ENCODE measurements around the gene OR52N5.
A peak's percentile ranks its signal among the peaks of the same experiment; 100 is the strongest.

OR52N5 gene

GRCh38 chr11:5783255-5783654 lies at the start of gene OR52N5:
Gene OR52N5, minus strand, starts transcription at chr11:5783355. Its CDS starts 4,721 bp downstream, at chr11:5778634.
- no peak for DNase-seq

GRCh38 chr11:5831196-5831829 lies 48.2 kb upstream of the OR52N5 start:
- DNase-seq = no peak

- no peak for DNase-seq
These were observed 35.2 kb upstream of the OR52N5 start for GRCh38 chr11:5818245-5818886.

- DNase-seq = no peak
These were observed 32.4 kb upstream of the OR52N5 start for GRCh38 chr11:5815534-5815933.

- DNase-seq = no peak
These were observed 27.0 kb upstream of the OR52N5 start for GRCh38 chr11:5809905-5810795.

GRCh38 chr11:5809122-5809519 lies 26.0 kb upstream of the OR52N5 start:
- DNase-seq = peak; percentile 3

GRCh38 chr11:5808500-5809121 lies 25.5 kb upstream of the OR52N5 start, which contains the start of gene OR52N2:
Gene OR52N2, plus strand, starts transcription at chr11:5808924. Its CDS starts 11,412 bp downstream, at chr11:5820336.
- peak; percentile 79 for DNase-seq

GRCh38 chr11:5807580-5807979 lies 24.4 kb upstream of the OR52N5 start:
- DNase-seq = no peak

GRCh38 chr11:5803982-5804381 lies 20.8 kb upstream of the OR52N5 start:
- DNase-seq = no peak

- no peak for DNase-seq
These were observed 13.4 kb upstream of the OR52N5 start for GRCh38 chr11:5796541-5796940.

- no peak for DNase-seq
These were observed 8.0 kb upstream of the OR52N5 start, which contains the start of gene OR52N1 for GRCh38 chr11:5791165-5791564. Gene OR52N1, minus strand, starts transcription at chr11:5791265. Its CDS starts 2,449 bp downstream, at chr11:5788816.

- DNase-seq = no peak
These were observed 16.1 kb downstream of the OR52N5 start for GRCh38 chr11:5767056-5767455.

GRCh38 chr11:5753943-5754342 lies 29.2 kb downstream of the OR52N5 start, which contains the start of gene OR52N4:
Gene OR52N4, plus strand, starts transcription at chr11:5754243. Its CDS starts 498 bp downstream, at chr11:5754741.
- no peak for DNase-seq

- DNase-seq = no peak
These were observed 33.3 kb downstream of the OR52N5 start for GRCh38 chr11:5749836-5750235.

GRCh38 chr11:5746614-5747013 lies 36.5 kb downstream of the OR52N5 start:
- DNase-seq = no peak

- DNase-seq = no peak
These were observed 44.7 kb downstream of the OR52N5 start for GRCh38 chr11:5738431-5738830.

GRCh38 chr11:5737670-5738392 lies 45.3 kb downstream of the OR52N5 start:
- DNase-seq = no peak

GRCh38 chr11:5737091-5737490 lies 46.1 kb downstream of the OR52N5 start:
- DNase-seq = no peak

GRCh38 chr11:5736396-5736795 lies 46.8 kb downstream of the OR52N5 start, which contains the start of gene OR56B1:
Gene OR56B1, plus strand, starts transcription at chr11:5736448. Its CDS starts 69 bp downstream, at chr11:5736517.
- DNase-seq = no peak

- no peak for DNase-seq
These were observed 55.5 kb downstream of the OR52N5 start for GRCh38 chr11:5727691-5728090.

- no peak for DNase-seq
These were observed 56.8 kb downstream of the OR52N5 start for GRCh38 chr11:5726351-5726750.

Measured in CD4-positive, alpha-beta T cell treated with Interleukin-17A for 4 hours (primary cell).